Stimulated activated CD4-positive, alpha-beta T cell treated with anti-CD3 and anti-CD28 coated beads, TNF-alpha, amount 100 ng/mL, for 1 hour (primary cell): ENCODE data around the gene POPDC3.
"Not testable (repeated sequence)": the region's sequence is repeated elsewhere in the genome, so short reads cannot be mapped to it uniquely, and the experiment has no call there.

Experiments
- DNase-seq, 3 donors: peaks; one replicate each; pipeline ENCODE4 v3.0.0-alpha.2; 2020; ENCODE audit warnings: low read depth in 3 of 3, low spot score in 1 of 3

POPDC3 gene

GRCh38 chr6:105196076-105196475 lies 16.3 kb upstream of the POPDC3 start:
- no peak for DNase-seq

- DNase-seq = no peak
These were observed 14.8 kb upstream of the POPDC3 start for GRCh38 chr6:105194591-105194990.

- no peak for DNase-seq
These were observed 14.3 kb upstream of the POPDC3 start for GRCh38 chr6:105194106-105194505.

GRCh38 chr6:105193647-105194046 lies 13.8 kb upstream of the POPDC3 start:
- DNase-seq = no peak

- DNase-seq = no peak
These were observed 13.1 kb upstream of the POPDC3 start for GRCh38 chr6:105192707-105193465.

- no peak for DNase-seq
These were observed 11.5 kb upstream of the POPDC3 start for GRCh38 chr6:105191351-105191750.

GRCh38 chr6:105189026-105189820 lies 9.4 kb upstream of the POPDC3 start:
- no peak for DNase-seq

GRCh38 chr6:105188251-105188650 lies 8.4 kb upstream of the POPDC3 start:
- DNase-seq = no peak

GRCh38 chr6:105186576-105186975 lies 6.8 kb upstream of the POPDC3 start:
- no peak for DNase-seq

- DNase-seq = no peak
These were observed 5.1 kb upstream of the POPDC3 start for GRCh38 chr6:105184921-105185320.

- DNase-seq = no peak
These were observed 2.2 kb upstream of the POPDC3 start for GRCh38 chr6:105181981-105182515.

- DNase-seq = no peak
These were observed 1.2 kb downstream of the POPDC3 start for GRCh38 chr6:105178636-105179035.

GRCh38 chr6:105178110-105178509 lies 1.7 kb downstream of the POPDC3 start:
- DNase-seq = no peak

GRCh38 chr6:105177556-105177955 lies 2.3 kb downstream of the POPDC3 start:
- no peak for DNase-seq

GRCh38 chr6:105174512-105174911 lies 5.3 kb downstream of the POPDC3 start:
- no peak for DNase-seq

GRCh38 chr6:105172515-105172914 lies 7.3 kb downstream of the POPDC3 start:
- not testable (repeated sequence) for DNase-seq

- no peak for DNase-seq
These were observed 9.8 kb downstream of the POPDC3 start for GRCh38 chr6:105170059-105170458.

GRCh38 chr6:105167914-105168313 lies 11.9 kb downstream of the POPDC3 start:
- no peak for DNase-seq

GRCh38 chr6:105164418-105164817 lies 15.4 kb downstream of the POPDC3 start:
- no peak for DNase-seq

GRCh38 chr6:105163183-105163582 lies 16.6 kb downstream of the POPDC3 start:
- no peak for DNase-seq

- no peak for DNase-seq
These were observed 17.4 kb downstream of the POPDC3 start for GRCh38 chr6:105162377-105162776.

GRCh38 chr6:105161421-105161820 lies 18.4 kb downstream of the POPDC3 start:
- no peak for DNase-seq
